BLaER1 treated with 17β-estradiol and CSF1 and Interleukin-3, amounts not matched to agents 10 nM and 100 nM (cell line): ENCODE measurements around the gene ANO8.
A peak's percentile ranks its signal among the peaks of the same experiment; 100 is the strongest.
"Not testable (repeated sequence)": the region's sequence is repeated elsewhere in the genome, so short reads cannot be mapped to it uniquely, and the experiment has no call there.

Experiments used
- H3K27ac ChIP-seq, 11 experiments: shearing (Covaris generic); formaldehyde crosslinking; 2 replicates each; pipeline ENCODE4 v1.8.1; 2022
- H3K27me3 ChIP-seq, 11 experiments: shearing (Covaris generic); formaldehyde crosslinking; 2 replicates each; pipeline ENCODE4 v1.8.1; 2022
- H3K36me3 ChIP-seq, 11 experiments: shearing (Covaris generic); formaldehyde crosslinking; 2 replicates each; pipeline ENCODE4 v1.8.1; 2022
- H3K4me1 ChIP-seq, 10 experiments: shearing (Covaris generic); formaldehyde crosslinking; 2 replicates each; pipeline ENCODE4 v1.8.1; 2022
- H3K4me2 ChIP-seq, 11 experiments: shearing (Covaris generic); formaldehyde crosslinking; 2 replicates each; pipeline ENCODE4 v1.8.1; 2022
- H3K4me3 ChIP-seq, 10 experiments: shearing (Covaris generic); formaldehyde crosslinking; 2 replicates each; pipeline ENCODE4 v1.8.1; 2022
- H3K9ac ChIP-seq, 11 experiments: shearing (Covaris generic); formaldehyde crosslinking; 2 replicates each; pipeline ENCODE4 v1.8.1; 2022
- H3K9me3 ChIP-seq, 11 experiments: shearing (Covaris generic); formaldehyde crosslinking; replicated peaks in 1 of 11; 2 replicates each; pipeline ENCODE4 v1.8.1; 2022
- H4K20me1 ChIP-seq, 11 experiments: shearing (Covaris generic); formaldehyde crosslinking; 2 replicates each; pipeline ENCODE4 v1.8.1; 2022
- Cebpa-rat ChIP-seq, 11 experiments: shearing (Covaris generic); IDR thresholded peaks; 2 replicates each; pipeline ENCODE4 v1.8.1; 2022

ANO8 gene

DNA sequence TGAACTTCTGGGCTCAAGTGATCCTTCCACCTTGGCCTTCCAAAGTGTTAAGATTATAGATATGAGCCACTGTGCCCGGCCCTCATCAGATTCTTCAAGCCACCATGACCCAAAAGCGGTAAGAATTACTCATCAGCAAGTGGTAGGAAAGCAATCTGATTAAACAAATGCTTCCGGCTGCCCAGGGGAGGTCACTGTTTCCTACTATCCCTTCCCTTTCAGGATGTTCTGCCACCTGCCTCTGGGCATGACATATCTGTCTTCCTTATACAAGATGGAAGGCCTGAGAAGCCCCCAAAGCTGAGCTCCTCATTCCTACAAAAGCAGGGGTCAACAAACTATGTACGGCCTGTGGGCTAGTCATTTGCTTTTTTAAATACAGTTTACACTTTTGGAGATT, 38.4 kb downstream of the ANO8 start:
- H3K4me2 ChIP-seq = peak overlapping the region in 4 of 11 experiments; percentile 4 to 41 (median 24); a peak in 6 of 22 replicates
- peaks cover 0 to 23% (median 5%) of the 10 kb centered on the region in 11 experiments; a peak in 12 of 22 replicates for H4K20me1 ChIP-seq
- H3K9me3 ChIP-seq = peaks cover 6 to 24% (median 14%) of the 10 kb centered on the region in 11 experiments; a peak in 21 of 22 replicates
- no peak overlapping the region for H3K4me3 ChIP-seq
- peaks cover 43 to 72% (median 59%) of the 10 kb centered on the region in 11 experiments for H3K36me3 ChIP-seq
- H3K27ac ChIP-seq = peak overlapping the region in 5 of 11 experiments; percentile 11 to 52 (median 27); a peak in 8 of 22 replicates
- H3K27me3 ChIP-seq = no peaks in the 10 kb centered on the region
- H3K4me1 ChIP-seq = peaks cover 7 to 60% (median 42%) of the 10 kb centered on the region in 10 experiments
- no peak for TF ChIP-seq Cebpa-rat (IDR thresholded peaks at IDR 0.05)
- H3K9ac ChIP-seq = peak overlapping the region in 4 of 11 experiments; percentile 7 to 41 (median 16); a peak in 3 of 22 replicates

DNA sequence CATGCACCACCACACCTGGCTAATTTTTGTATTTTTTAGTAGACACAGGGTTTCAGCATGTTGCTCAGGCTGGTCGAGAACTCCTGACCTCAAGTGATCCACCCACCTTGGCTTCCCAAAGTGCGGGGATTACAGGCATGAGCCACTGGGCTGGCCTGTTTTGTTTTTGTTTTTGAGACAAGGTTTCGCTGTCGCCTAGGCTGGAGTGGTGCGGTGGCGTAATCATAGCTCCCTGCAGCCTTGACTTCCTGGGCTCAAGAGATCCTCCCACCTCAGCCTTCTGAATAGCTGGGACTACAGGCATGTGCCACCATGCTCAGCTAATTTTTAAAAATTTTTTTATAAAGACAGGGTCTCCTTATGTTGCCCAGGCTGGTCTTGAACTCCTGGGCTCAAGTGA, 39.1 kb downstream of the ANO8 start:
- Histone ChIP-seq H3K36me3 (peaks cover 36 to 64% (median 52%) of the 10 kb centered on the region in 11 experiments), H3K9me3 (peaks cover 6 to 24% (median 14%) of the 10 kb centered on the region in 11 experiments; a peak in 21 of 22 replicates), H3K27ac (peak overlapping the region in 6 of 11 experiments; percentile 11 to 52 (median 27); a peak in 8 of 22 replicates), H3K4me1 (peaks cover 7 to 52% (median 39%) of the 10 kb centered on the region in 10 experiments), H4K20me1 (peaks cover 0 to 17% (median under 1%) of the 10 kb centered on the region in 11 experiments; a peak in 8 of 22 replicates), H3K4me2 (peak overlapping the region in 6 of 11 experiments; percentile 4 to 45 (median 32); a peak in 8 of 22 replicates), H3K9ac (peak overlapping the region in 4 of 11 experiments; percentile 7 to 45 (median 24); a peak in 3 of 22 replicates)
- H3K4me3 ChIP-seq, H3K27me3 ChIP-seq: not testable (repeated sequence)

DNA sequence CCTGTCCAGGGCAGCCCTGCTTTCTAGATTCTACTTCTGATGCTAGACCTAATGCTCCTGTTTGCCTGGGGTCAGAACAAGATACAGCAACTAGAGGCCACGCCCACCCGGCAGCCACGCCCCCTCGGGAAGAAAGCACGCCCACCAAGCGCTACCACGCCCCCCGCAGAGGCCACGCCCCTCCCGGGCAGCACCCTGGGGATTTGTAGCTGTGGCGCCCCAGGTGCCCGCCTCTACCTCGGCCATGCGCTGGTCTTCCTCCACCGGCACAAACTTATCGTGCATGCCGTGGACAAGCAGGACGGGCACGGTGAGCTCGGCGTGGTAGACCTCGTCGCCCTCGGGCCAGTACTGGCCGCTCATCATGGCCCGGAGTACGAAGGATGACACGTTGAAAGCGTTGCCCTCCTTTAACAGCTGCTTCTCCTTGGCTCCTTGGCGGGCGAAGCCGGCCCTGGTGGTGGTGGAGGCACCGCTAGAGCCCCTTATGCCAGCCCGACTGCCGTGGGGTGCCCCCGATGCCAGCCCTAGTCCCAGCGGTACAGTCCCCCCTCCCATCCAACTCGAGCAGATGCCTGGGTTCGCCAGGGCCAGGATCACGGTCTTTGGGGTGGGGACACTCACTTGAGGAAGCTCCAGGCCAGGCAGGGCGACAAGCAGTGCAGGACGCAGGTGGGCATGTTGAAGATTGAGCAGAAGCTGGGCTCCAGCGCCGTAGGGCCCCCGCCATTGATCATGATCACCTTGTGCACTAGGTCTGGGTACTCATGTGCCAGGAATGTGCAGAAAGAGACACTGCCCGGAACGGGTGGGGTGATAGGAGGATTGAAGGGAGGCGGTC, 40.4 kb downstream of the ANO8 start:
- H3K9ac ChIP-seq = peak overlapping the region in 4 of 11 experiments; percentile 41 to 55 (median 48); a peak in 5 of 22 replicates
- no peaks in the 10 kb centered on the region for H3K27me3 ChIP-seq
- peak overlapping the region in 4 of 10 experiments; percentile 34 to 52 (median 39); a peak in 4 of 20 replicates for H3K4me3 ChIP-seq
- peaks cover 30 to 53% (median 46%) of the 10 kb centered on the region in 11 experiments for H3K36me3 ChIP-seq
- peaks cover 0 to 17% (median 0%) of the 10 kb centered on the region in 11 experiments; a peak in 8 of 22 replicates for H4K20me1 ChIP-seq
- H3K9me3 ChIP-seq = peaks cover 6 to 24% (median 14%) of the 10 kb centered on the region in 11 experiments; a peak in 21 of 22 replicates
- peak overlapping the region in 9 of 11 experiments; percentile 54 to 90 (median 70); a peak in 19 of 22 replicates for H3K4me2 ChIP-seq
- no peak for TF ChIP-seq Cebpa-rat (IDR thresholded peaks at IDR 0.05)
- peak overlapping the region in 3 of 11 experiments; percentile 21 to 31 (median 26); a peak in 1 of 22 replicates for H3K27ac ChIP-seq
- H3K4me1 ChIP-seq = peaks cover 12 to 55% (median 34%) of the 10 kb centered on the region in 10 experiments

DNA sequence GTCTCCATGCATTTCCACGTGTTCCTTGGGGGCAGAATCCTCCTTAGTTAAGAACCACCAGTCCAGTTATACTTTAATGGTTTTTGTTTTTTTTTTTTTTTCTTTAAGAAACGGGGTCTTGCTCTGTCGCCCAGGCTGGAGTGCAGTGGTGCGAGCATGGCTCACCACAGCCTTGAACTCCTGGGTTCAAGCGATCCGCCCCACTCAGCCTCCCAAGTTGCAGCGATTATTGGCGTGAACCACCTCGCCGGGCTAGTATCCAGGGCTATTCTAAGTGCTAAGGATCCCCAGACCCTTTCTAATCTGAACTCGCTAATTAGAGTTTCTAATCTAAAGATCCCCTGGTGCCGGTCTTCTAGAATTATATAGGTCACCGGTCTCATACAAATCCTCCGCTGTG, 41.0 kb downstream of the ANO8 start:
- no peaks in the 10 kb centered on the region for H3K27me3 ChIP-seq
- peak overlapping the region in 5 of 11 experiments; percentile 21 to 31 (median 26); a peak in 5 of 22 replicates for H3K27ac ChIP-seq
- H4K20me1 ChIP-seq = peaks cover 0 to 17% (median 0%) of the 10 kb centered on the region in 11 experiments; a peak in 7 of 22 replicates
- H3K4me2 ChIP-seq = peak overlapping the region in 10 of 11 experiments; percentile 39 to 90 (median 69); a peak in 19 of 22 replicates
- no peak for TF ChIP-seq Cebpa-rat (IDR thresholded peaks at IDR 0.05)
- H3K36me3 ChIP-seq = peaks cover 25 to 47% (median 39%) of the 10 kb centered on the region in 11 experiments
- peak overlapping the region in 7 of 11 experiments; percentile 18 to 61 (median 46); a peak in 9 of 22 replicates for H3K9ac ChIP-seq
- peaks cover 6 to 19% (median 12%) of the 10 kb centered on the region in 11 experiments; a peak in 21 of 22 replicates for H3K9me3 ChIP-seq
- peaks cover 12 to 55% (median 35%) of the 10 kb centered on the region in 10 experiments for H3K4me1 ChIP-seq
- H3K4me3 ChIP-seq = peak overlapping the region in 4 of 10 experiments; percentile 34 to 52 (median 39); a peak in 6 of 20 replicates

DNA sequence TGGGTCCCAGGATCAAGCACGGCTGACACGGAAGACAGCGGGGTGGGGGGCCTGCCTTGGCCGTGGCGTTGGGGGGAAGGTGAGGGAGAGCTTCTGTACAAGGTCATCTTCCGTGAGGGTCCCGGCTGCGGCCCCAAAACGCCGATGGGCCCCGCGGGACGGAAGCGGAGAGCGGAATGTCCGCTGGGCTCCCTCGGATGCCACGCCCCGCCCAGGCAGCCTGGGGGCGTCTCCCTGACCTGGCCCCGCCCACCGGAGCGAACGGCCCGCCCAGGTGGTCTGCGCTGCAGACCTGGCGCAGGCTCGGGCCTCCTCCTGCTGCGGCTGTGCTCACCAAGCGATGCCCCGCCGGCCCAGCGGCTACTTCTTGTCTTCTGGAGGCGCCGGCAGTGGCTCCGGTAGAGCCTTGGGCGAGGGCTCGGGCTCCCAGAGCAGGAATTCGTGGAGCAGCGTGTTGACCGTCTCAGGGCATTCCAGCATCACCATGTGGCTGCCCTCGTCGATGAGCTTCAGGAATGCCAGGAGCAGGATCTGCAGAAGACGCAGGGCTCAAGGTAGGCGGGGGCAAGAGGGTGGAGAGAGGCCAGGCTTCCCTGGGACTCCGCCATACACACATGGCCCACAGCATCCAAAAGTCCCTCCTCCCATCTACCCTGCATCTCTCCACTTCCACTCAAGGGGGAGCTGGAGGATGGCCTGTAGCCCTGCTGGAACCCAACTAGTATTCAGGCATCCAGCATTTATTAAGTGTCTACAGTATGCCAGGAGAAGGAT, 42.2 kb downstream of the ANO8 start:
- H3K27me3 ChIP-seq = no peaks in the 10 kb centered on the region
- H3K4me3 ChIP-seq = peak overlapping the region; percentile 57 to 81 (median 71)
- H3K27ac ChIP-seq = peak overlapping the region in 10 of 11 experiments; percentile 44 to 85 (median 80); a peak in 20 of 22 replicates
- peaks cover 18 to 36% (median 28%) of the 10 kb centered on the region in 11 experiments for H3K36me3 ChIP-seq
- peaks cover 12 to 55% (median 37%) of the 10 kb centered on the region in 10 experiments for H3K4me1 ChIP-seq
- H3K9ac ChIP-seq = peak overlapping the region; percentile 66 to 85 (median 81); a peak in 21 of 22 replicates
- peaks cover 0 to 8% (median under 1%) of the 10 kb centered on the region in 11 experiments; a peak in 6 of 22 replicates for H3K9me3 ChIP-seq
- TF ChIP-seq Cebpa-rat (IDR thresholded peaks at IDR 0.05) = no peak
- peak overlapping the region; percentile 83 to 96 (median 93) for H3K4me2 ChIP-seq
- H4K20me1 ChIP-seq = peaks cover 0 to 17% (median 0%) of the 10 kb centered on the region in 11 experiments; a peak in 7 of 22 replicates

DNA sequence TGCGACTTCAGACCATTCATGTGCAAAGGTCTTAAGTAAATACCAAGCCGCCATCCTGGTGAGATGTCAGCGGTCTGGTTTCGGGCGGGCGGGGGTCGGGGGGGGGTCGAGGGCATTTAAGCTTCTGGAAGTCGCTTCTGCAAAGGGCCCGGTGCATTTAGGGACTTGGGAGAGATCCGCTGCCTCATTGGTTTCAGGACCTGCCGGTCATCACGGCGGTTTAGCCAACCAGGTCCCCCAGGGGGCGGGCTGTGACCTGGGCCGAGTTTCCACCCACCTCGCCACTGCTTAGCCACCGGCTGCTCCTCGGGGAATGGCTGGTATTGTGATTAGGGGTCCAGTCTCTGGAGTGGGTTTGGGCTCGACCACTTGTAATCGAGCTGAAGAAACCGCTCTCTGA, 45.2 kb downstream of the ANO8 start:
- Histone ChIP-seq H3K9me3 (peaks cover 0 to 5% (median 0%) of the 10 kb centered on the region in 11 experiments; a peak in 3 of 22 replicates), H3K27ac (no peak overlapping the region), H4K20me1 (peaks cover 0 to 27% (median 10%) of the 10 kb centered on the region in 11 experiments; a peak in 15 of 22 replicates), H3K36me3 (peaks cover 14 to 40% (median 30%) of the 10 kb centered on the region in 11 experiments), H3K4me1 (peaks cover 6 to 29% (median 22%) of the 10 kb centered on the region in 10 experiments), H3K27me3 (no peaks in the 10 kb centered on the region), H3K4me3 (no peak overlapping the region), H3K9ac (no peak overlapping the region), H3K4me2 (peak overlapping the region in 3 of 11 experiments; percentile 5 to 55 (median 22); a peak in 2 of 22 replicates)
- TF ChIP-seq Cebpa-rat (IDR thresholded peaks at IDR 0.05) = no peak

DNA sequence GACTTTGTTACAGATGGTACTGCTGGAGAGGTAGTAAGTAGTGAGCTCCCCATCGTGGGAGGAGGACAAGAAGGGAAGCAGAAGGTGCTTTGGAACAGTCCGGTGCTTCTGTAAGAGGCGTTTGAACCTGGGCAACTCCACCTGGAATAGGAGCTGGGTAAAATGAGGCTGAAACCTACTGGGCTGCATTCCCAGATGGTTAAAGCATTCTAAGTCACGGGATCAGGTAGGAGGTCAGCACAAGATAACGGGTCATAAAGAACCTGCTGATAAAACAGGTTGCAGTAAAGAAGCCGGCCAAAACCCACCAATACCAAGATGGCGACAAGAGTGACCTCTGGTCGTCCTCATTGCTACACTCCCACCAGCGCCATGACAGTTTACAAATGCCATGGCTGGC, 47.9 kb downstream of the ANO8 start:
- H3K27me3 ChIP-seq = no peaks in the 10 kb centered on the region
- peaks cover 11 to 50% (median 42%) of the 10 kb centered on the region in 11 experiments; a peak in 21 of 22 replicates for H3K36me3 ChIP-seq
- no peak overlapping the region for H3K4me3 ChIP-seq
- no peak overlapping the region for H3K27ac ChIP-seq
- no peaks in the 10 kb centered on the region for H3K9me3 ChIP-seq
- H3K4me1 ChIP-seq = peaks cover 1 to 23% (median 16%) of the 10 kb centered on the region in 10 experiments; a peak in 19 of 20 replicates
- H3K4me2 ChIP-seq = no peak overlapping the region
- H3K9ac ChIP-seq = no peak overlapping the region
- no peak for TF ChIP-seq Cebpa-rat (IDR thresholded peaks at IDR 0.05)
- peaks cover 0 to 40% (median 26%) of the 10 kb centered on the region in 11 experiments; a peak in 19 of 22 replicates for H4K20me1 ChIP-seq

DNA sequence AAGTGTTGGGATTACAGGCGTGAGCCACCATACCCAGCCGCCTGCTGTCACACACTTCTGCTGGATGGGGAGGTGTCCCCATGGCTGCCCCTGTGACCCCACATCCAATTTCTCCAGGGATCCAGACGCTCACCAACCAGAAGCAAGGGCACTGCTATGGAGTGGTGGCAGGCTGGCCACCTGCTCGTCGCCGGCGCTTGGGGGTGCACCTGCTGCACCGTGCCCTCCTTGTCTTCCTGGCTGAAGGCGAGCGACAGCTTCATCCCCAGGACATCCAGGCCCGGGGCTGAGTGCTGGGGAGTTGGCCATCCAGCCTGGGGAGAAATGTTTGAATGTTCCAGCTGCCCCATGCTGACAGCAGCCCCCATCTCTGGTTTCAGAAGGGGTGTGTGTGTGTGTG, 48.4 kb downstream of the ANO8 start:
- Histone ChIP-seq H3K4me2 (no peak overlapping the region), H3K9ac (no peak overlapping the region), H3K4me3 (no peak overlapping the region), H3K27ac (no peak overlapping the region), H3K27me3 (no peaks in the 10 kb centered on the region), H4K20me1 (peaks cover 0 to 40% (median 26%) of the 10 kb centered on the region in 11 experiments; a peak in 19 of 22 replicates), H3K36me3 (peaks cover 11 to 50% (median 42%) of the 10 kb centered on the region in 11 experiments; a peak in 21 of 22 replicates), H3K9me3 (no peaks in the 10 kb centered on the region), H3K4me1 (peaks cover 2 to 24% (median 18%) of the 10 kb centered on the region in 10 experiments)
- TF ChIP-seq Cebpa-rat (IDR thresholded peaks at IDR 0.05) = no peak
